WTC11 (cell line): Measurements from ENCODE around the gene TMEM132E.

ENCODE experiments used
- CREB1 ChIP-seq: sonication (generic); formaldehyde crosslinking; IDR thresholded peaks from 2 replicates; pipeline ENCODE4 v1.8.0; 2023; ENCODE audit warnings: mild to moderate bottlenecking, missing genetic modification reagents
- ELF4 ChIP-seq: sonication (generic); formaldehyde crosslinking; IDR thresholded peaks from 2 replicates; pipeline ENCODE4 v1.8.1; 2022; ENCODE audit warnings: low read depth, mild to moderate bottlenecking, moderate library complexity, missing genetic modification reagents
- FOXJ3 ChIP-seq: sonication (generic); formaldehyde crosslinking; IDR thresholded peaks from 2 replicates; pipeline ENCODE4 v1.9.0; 2021; ENCODE audit warnings: missing genetic modification reagents, mild to moderate bottlenecking, borderline replicate concordance
- GABPB1 ChIP-seq: sonication (generic); formaldehyde crosslinking; IDR thresholded peaks from 2 replicates; pipeline ENCODE4 v1.8.1; 2023; ENCODE audit warnings: mild to moderate bottlenecking, missing genetic modification reagents
- IRF2 ChIP-seq: sonication (generic); formaldehyde crosslinking; IDR thresholded peaks from 2 replicates; pipeline ENCODE4 v1.8.0; 2022; ENCODE audit warnings: low read depth, missing genetic modification reagents, borderline replicate concordance
- NFE2L1 ChIP-seq: sonication (generic); formaldehyde crosslinking; IDR thresholded peaks from 2 replicates; pipeline ENCODE4 v1.8.1; 2023; ENCODE audit warnings: missing genetic modification reagents
- SMAD3 ChIP-seq: sonication (generic); formaldehyde crosslinking; IDR thresholded peaks from 2 replicates; pipeline ENCODE4 v1.8.0; 2022; ENCODE audit warnings: missing genetic modification reagents, mild to moderate bottlenecking, borderline replicate concordance
- TP53 ChIP-seq: sonication (generic); formaldehyde crosslinking; IDR thresholded peaks from 2 replicates; pipeline ENCODE4 v1.8.1; 2023; ENCODE audit warnings: mild to moderate bottlenecking, missing genetic modification reagents
- TF ChIP-seq, protein P1 (sequence below): fragments of 200-600 bp; IDR thresholded peaks from 2 replicates; pipeline ENCODE4 v1.8.0; 2022; ENCODE audit warnings: antibody characterized with exemption
- TF ChIP-seq, protein P2 (sequence below): sonication (generic); formaldehyde crosslinking; IDR thresholded peaks from 2 replicates; pipeline ENCODE4 v1.8.0; 2022; ENCODE audit warnings: mild to moderate bottlenecking, missing genetic modification reagents
- TF ChIP-seq, protein P3 (sequence below): sonication (generic); formaldehyde crosslinking; IDR thresholded peaks from 2 replicates; pipeline ENCODE4 v1.8.1; 2023; ENCODE audit warnings: mild to moderate bottlenecking, missing genetic modification reagents, borderline replicate concordance
- TF ChIP-seq, protein P4 (sequence below): sonication (generic); formaldehyde crosslinking; IDR thresholded peaks from 2 replicates; pipeline ENCODE4 v1.8.0; 2022; ENCODE audit warnings: mild to moderate bottlenecking, missing genetic modification reagents
- TF ChIP-seq, protein P5 (sequence below): sonication (generic); formaldehyde crosslinking; IDR thresholded peaks from 2 replicates; pipeline ENCODE4 v1.8.1; 2022; ENCODE audit warnings: missing genetic modification reagents, borderline replicate concordance
- TF ChIP-seq, protein P6 (sequence below): fragments of 250-450 bp; sonication (Bioruptor Pico); IDR thresholded peaks from 2 replicates; pipeline ENCODE4 v2.1.2; 2022; ENCODE audit warnings: mild to moderate bottlenecking, moderate library complexity

DNA sequence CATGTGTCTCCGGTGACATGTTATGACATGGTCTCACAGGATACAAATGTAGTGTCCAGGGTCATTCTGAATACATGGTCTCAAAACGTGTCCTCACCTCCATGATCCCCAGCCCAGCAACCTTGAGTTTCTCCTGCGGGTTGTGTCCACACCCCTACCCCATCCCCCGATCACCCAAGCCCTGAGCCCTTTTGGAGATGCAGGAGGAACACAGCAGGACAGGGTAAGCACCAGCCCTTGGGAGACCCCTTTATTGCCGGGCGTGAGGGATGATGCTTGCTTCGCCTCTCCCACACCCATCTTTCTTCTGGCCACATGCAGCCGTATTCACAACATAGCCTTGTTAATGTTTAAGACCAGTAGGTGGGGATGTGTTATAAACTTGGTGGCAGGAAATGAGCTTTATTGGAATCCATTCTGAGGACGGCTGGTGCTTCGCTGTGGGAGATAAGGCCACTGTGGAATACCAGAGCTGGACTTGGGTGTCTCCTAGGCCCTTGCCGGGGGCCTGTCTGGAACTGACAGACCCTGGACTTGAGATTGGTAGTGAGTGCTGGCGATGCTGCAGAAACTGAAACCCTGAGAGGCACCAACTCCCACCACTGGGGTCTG is 5.5 kb downstream of the TMEM132E start:
- TF ChIP-seq, protein P1, sequence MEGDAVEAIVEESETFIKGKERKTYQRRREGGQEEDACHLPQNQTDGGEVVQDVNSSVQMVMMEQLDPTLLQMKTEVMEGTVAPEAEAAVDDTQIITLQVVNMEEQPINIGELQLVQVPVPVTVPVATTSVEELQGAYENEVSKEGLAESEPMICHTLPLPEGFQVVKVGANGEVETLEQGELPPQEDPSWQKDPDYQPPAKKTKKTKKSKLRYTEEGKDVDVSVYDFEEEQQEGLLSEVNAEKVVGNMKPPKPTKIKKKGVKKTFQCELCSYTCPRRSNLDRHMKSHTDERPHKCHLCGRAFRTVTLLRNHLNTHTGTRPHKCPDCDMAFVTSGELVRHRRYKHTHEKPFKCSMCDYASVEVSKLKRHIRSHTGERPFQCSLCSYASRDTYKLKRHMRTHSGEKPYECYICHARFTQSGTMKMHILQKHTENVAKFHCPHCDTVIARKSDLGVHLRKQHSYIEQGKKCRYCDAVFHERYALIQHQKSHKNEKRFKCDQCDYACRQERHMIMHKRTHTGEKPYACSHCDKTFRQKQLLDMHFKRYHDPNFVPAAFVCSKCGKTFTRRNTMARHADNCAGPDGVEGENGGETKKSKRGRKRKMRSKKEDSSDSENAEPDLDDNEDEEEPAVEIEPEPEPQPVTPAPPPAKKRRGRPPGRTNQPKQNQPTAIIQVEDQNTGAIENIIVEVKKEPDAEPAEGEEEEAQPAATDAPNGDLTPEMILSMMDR, result no peak
- TF ChIP-seq SMAD3 (CRISPR knock-in tag) (no peak), FOXJ3 (CRISPR knock-in tag) (no peak), IRF2 (no peak), TP53 (CRISPR knock-in tag) (no peak), CREB1 (CRISPR knock-in tag) (no peak), NFE2L1 (CRISPR knock-in tag) (no peak), GABPB1 (CRISPR knock-in tag) (no peak), ELF4 (no peak)
- TF ChIP-seq, protein P2, sequence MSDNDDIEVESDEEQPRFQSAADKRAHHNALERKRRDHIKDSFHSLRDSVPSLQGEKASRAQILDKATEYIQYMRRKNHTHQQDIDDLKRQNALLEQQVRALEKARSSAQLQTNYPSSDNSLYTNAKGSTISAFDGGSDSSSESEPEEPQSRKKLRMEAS (CRISPR knock-in tag), result no peak
- TF ChIP-seq, protein P3, sequence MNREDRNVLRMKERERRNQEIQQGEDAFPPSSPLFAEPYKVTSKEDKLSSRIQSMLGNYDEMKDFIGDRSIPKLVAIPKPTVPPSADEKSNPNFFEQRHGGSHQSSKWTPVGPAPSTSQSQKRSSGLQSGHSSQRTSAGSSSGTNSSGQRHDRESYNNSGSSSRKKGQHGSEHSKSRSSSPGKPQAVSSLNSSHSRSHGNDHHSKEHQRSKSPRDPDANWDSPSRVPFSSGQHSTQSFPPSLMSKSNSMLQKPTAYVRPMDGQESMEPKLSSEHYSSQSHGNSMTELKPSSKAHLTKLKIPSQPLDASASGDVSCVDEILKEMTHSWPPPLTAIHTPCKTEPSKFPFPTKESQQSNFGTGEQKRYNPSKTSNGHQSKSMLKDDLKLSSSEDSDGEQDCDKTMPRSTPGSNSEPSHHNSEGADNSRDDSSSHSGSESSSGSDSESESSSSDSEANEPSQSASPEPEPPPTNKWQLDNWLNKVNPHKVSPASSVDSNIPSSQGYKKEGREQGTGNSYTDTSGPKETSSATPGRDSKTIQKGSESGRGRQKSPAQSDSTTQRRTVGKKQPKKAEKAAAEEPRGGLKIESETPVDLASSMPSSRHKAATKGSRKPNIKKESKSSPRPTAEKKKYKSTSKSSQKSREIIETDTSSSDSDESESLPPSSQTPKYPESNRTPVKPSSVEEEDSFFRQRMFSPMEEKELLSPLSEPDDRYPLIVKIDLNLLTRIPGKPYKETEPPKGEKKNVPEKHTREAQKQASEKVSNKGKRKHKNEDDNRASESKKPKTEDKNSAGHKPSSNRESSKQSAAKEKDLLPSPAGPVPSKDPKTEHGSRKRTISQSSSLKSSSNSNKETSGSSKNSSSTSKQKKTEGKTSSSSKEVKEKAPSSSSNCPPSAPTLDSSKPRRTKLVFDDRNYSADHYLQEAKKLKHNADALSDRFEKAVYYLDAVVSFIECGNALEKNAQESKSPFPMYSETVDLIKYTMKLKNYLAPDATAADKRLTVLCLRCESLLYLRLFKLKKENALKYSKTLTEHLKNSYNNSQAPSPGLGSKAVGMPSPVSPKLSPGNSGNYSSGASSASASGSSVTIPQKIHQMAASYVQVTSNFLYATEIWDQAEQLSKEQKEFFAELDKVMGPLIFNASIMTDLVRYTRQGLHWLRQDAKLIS (CRISPR knock-in tag), result no peak
- TF ChIP-seq, protein P4, sequence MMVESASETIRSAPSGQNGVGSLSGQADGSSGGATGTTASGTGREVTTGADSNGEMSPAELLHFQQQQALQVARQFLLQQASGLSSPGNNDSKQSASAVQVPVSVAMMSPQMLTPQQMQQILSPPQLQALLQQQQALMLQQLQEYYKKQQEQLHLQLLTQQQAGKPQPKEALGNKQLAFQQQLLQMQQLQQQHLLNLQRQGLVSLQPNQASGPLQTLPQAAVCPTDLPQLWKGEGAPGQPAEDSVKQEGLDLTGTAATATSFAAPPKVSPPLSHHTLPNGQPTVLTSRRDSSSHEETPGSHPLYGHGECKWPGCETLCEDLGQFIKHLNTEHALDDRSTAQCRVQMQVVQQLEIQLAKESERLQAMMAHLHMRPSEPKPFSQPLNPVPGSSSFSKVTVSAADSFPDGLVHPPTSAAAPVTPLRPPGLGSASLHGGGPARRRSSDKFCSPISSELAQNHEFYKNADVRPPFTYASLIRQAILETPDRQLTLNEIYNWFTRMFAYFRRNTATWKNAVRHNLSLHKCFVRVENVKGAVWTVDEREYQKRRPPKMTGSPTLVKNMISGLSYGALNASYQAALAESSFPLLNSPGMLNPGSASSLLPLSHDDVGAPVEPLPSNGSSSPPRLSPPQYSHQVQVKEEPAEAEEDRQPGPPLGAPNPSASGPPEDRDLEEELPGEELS (CRISPR knock-in tag), result no peak
- TF ChIP-seq, protein P5, sequence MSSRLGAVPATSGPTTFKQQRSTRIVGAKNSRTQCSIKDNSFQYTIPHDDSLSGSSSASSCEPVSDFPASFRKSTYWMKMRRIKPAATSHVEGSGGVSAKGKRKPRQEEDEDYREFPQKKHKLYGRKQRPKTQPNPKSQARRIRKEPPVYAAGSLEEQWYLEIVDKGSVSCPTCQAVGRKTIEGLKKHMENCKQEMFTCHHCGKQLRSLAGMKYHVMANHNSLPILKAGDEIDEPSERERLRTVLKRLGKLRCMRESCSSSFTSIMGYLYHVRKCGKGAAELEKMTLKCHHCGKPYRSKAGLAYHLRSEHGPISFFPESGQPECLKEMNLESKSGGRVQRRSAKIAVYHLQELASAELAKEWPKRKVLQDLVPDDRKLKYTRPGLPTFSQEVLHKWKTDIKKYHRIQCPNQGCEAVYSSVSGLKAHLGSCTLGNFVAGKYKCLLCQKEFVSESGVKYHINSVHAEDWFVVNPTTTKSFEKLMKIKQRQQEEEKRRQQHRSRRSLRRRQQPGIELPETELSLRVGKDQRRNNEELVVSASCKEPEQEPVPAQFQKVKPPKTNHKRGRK (CRISPR knock-in tag), result no peak
- TF ChIP-seq, protein P6, sequence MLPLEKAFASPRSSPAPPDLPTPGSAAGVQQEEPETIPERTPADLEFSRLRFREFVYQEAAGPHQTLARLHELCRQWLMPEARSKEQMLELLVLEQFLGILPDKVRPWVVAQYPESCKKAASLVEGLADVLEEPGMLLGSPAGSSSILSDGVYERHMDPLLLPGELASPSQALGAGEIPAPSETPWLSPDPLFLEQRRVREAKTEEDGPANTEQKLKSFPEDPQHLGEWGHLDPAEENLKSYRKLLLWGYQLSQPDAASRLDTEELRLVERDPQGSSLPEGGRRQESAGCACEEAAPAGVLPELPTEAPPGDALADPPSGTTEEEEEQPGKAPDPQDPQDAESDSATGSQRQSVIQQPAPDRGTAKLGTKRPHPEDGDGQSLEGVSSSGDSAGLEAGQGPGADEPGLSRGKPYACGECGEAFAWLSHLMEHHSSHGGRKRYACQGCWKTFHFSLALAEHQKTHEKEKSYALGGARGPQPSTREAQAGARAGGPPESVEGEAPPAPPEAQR (CRISPR knock-in tag), result no peak
